NCI-H1092 treated with DMSO at 0.1 percent for 48 hours (cell line): ENCODE measurements around the gene NAV3.

Experiments used
- DNase-seq: peaks from one replicate; lab custom pipeline; 2025; lab: John Stamatoyannopoulos, UW

Gene NAV3

GRCh38 chr12:77980782-77981181 lies 150.1 kb downstream of the NAV3 start:
- DNase-seq: no peak

DNA sequence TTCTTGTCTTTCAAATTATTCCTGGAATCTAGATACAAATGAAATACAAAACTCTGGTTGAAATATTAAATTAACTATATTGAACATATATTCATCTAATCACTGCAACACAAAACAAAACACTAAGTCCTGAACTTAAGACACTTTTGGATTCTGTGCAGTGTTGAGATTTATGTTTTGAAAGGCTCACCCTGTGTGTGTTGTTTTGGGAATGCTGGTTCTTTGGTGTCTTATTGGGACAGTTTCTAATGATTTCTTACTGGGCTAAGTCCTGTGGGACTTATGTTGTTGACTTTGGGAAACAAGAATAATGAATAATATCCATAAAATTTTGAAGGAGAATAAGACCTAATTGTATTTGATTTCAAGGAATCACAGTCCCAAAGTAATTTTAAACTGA lies 153.2 kb downstream of the NAV3 start:
- DNase-seq: no peak

GRCh38 chr12:77992760-77993159 lies 162.1 kb downstream of the NAV3 start:
- DNase-seq: no peak

DNA sequence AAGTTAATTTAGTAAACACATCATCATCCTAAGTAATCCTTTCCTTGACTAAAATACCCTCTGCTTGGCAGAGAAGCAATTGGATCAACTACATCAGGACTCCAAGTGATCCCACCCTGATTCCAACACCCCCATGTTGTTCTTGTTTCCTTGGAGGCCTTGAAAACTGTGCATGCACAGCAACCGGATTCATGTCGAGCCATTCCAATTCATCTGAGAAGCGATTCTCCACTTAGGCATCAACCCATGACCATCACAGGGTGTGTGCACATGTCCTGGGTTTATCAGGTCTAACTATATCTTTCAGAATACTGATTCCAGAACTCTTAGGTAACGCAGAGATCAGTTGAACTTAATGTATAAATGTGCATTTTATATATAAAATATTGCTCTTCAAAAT lies 163.0 kb downstream of the NAV3 start:
- no peak for DNase-seq

DNA sequence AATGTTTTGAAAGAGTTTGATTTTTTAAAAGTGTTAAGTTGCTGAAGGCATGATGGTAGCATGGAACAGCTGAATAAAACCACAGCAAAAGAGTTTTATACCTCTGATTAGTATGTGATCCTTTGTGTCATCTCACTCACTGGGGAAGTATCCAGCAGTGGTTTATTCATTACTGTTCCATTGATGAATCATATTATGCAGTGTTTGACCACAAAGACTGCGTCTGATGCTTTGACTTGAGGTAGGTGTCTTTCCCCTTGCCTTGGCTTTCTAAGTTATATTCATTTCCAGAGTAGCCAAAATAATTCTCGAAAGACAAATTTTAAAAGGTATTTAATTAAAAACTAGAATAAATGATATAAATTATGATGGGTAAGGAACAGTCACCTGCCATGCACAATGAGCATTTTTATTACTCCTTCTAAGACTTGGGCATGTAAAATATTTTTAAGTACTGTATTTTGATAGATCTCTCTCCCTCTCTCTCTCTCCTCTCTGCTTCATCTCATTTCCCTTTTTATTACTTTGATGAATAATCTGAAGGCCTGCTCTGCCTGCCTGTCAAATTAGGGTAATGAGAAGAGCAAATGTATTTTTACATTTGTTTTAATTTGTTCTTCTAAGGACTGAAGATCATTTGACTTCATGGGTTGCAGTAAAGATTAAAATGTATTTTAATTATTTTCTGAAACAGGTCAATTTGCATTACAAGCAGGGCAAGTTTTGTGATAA lies 164.9 kb downstream of the NAV3 start:
- DNase-seq: no peak

DNA sequence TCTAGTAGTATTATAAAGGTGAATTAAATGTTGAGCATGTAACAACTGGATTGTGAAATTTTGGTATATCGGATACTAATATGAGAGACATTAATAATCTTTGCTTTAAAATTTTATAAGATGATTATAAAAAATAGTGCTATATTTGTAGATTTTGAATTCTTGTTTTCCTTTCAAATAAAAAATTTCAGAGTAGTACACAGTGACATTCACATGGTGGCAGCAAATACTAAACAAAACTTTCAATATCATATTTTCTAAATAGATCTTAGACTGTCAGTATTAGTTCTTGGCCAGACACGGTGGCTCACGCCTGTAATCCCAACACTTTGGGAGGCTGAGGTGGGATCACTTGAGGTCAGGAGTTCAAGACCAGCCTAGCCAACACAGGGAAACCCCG lies 166.0 kb downstream of the NAV3 start:
- no peak for DNase-seq

DNA sequence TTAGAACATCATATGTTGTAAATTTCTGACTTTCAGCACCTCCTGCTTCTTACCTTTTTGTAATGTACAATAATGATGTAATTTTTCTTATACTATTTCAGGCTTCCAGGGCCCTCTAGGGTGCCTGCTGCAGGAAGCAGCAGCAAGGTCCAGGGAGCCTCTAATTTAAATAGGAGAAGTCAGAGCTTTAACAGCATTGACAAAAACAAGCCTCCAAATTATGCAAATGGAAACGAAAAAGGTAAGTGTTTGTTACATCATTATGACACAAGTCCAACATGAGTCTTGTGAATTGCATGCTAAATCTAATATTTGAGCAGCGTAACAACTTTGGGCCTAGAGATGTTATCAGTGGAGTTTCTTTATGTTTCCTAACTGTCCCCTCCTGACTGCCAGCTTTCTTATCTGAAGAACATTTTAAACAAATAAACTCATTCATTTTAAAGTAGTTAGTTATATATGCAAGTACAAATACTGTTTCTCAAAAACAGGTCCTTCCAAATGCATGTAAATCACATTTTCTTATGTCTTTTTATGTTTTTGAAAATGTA lies 167.6 kb downstream of the NAV3 start:
- no peak for DNase-seq

DNA sequence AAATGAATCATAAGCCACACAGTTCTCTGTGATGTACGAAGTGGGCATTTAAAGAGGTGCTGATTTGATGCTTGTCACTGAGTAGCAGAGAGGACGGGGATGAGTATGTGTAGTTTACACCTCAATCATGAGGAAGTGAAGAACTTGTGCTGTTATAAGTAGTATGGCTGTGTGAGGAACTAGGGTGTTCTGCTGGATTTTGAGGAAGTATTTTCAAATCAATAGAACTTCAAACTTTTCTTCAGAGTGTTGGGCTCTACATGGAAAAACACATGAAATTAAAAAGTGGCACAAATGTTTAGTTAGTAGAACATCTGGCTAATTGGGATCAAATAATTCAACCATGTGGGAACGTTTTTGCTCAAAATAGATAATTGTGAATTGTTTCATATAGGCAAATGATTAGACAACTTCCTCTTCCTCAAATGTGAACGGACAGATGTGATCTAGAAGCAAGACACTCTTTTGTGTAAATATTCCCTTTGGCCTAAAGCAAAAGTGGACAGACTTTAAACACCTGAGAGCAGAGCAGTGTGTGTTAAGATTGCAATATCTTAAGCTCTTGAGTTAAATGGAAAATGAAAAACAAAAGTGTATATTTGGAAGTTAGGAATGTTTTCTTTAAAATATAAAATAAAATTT lies 168.5 kb downstream of the NAV3 start:
- DNase-seq: no peak

DNA sequence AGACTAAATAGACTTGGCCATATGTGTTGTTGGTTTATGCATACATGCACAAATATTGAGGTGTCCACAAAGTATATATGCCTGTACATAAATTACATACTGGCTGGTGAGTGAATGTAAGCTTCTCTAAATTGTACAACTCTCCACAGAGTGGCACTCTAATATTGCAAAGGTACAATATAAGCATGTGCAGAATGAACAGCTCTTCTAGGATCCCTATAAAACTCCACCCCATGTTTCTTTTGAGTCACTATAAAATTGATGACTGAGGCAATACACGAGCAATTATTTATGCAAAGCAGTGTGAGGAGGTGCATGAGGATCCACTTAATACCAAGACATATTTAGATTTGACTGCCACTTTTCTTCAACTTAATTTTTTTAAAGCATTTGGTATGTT lies 172.2 kb downstream of the NAV3 start:
- DNase-seq: peak; percentile 10

DNA sequence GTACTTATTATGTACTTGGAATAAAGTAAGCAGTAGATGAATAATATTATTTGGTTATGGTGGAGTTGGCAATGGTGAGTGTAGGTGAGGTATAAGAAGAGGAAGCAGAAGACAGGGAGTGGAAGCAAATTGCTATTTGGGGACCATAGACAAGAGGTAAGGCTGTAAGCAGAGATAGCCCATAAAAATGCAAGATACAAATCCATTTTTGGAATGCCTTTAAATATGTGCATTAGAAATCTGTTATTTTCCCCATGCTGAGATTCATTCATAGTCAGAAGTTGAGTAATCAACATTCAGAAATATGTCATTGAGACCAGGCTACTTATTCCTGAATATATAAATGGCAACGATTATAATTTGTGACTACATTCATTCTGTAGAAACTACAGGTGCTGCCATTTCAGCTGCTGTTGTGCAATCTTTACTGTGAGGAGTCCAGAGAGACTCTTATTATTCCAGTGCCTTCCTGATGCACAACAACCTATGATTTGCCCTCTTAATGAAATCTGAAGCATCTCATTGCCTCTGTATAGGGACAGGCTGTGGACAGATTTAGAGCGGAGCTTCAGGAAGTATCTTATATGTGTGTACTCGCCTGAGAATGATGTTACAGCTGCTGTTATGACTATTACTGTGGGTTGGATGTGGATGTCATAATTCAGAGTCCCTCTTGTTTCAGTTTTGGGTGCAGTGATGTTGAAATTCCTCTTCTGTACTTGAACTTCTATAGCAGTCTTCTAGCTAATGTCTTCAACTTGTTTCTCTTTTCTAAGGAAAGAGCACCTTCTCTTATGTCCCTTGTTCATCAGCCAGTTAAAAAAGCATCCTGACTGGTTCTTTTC lies 173.8 kb downstream of the NAV3 start:
- DNase-seq: no peak

GRCh38 chr12:78005094-78005492 lies 174.4 kb downstream of the NAV3 start:
- no peak for DNase-seq

DNA sequence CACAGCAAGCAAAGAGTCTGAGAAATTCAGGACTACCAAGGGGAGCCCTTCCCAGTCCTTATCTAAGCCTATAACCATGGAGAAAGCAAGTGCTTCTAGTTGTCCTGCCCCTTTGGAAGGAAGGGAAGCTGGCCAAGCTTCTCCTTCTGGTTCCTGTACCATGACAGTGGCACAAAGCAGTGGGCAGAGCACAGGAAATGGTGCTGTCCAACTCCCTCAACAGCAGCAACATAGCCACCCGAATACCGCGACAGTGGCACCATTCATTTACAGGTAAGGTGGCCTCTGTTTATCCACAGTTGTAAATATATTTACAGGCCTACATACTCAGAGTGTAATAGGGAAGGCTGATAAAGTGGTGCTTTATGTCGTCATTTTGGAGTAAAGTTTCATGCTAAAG lies 176.5 kb downstream of the NAV3 start:
- no peak for DNase-seq

DNA sequence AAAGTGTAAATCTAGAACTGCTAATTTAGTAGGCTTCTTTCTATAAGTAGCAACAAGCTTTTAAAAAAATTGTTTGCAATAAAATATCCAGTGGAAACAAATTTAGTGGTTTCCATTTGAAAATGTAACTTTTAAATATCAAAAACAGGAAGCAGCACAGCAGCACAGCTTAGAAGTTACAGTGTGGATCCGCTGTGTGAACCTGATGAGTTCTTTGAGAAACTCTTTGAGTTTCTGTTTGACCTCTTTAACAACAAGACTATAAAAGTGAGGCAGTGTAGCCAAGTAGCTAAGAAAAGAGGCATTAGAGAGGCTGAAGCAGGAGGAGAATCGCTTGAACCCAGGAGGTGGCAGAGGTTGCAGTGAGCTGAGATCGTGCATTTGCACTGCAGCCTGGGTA lies 178.3 kb downstream of the NAV3 start:
- DNase-seq: no peak

DNA sequence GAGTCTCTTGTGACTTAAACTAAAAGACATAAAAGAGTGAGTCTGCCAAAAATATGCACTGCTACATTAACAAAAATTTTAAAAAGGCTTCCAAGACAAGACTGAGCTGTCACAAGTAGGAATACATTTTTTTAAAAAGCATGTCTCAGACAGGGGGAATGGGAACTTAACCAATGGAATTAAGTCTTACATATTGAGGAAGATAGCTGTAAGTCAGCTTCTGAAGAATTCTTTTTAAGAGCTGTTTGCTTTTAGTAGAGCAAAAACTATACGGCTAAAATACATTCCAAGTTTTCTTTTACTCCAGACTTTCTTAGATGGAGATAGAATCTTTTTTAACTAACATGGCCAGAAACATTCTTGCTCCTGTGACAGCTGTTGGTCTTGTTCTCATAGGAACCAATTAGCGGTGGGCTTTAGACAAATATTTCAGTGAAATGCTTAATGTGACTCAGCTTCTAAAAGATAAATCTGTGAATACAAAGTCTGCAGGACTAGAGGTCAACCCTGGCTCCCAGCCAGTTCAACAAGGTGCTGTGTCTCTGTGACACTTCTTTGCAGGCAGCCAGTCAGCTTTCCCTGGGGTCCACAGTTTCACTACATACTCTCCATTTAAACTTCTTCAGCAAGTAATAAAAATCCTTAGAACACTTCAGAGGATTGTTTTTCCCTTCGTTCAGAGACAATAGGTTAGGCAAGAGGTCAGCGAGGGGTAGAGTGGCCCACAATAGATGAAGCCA lies 187.6 kb downstream of the NAV3 start:
- no peak for DNase-seq

- DNase-seq: no peak
Measured at GRCh38 chr12:78018939-78019338, 188.2 kb downstream of the NAV3 start.

DNA sequence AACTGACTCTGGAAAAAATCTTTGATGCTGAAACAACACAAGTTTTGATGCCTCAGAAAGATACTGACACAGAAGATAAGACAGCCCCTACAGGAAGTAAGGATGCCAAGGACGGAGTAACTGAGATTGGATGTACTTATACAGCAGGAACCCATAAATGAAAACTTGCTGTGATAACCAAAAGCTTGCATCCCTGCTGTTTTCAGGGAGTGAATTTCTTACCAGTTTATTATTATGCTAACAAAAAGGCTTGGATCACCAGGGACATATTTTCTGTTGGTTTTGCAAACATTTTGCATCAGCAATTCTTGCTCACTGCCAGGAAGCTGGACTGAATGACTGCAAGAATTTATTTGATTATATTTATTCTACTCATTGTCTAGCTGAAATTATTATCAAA lies 197.7 kb downstream of the NAV3 start:
- no peak for DNase-seq

- no peak for DNase-seq
Measured at GRCh38 chr12:78034025-78034424, 203.3 kb downstream of the NAV3 start.

DNA sequence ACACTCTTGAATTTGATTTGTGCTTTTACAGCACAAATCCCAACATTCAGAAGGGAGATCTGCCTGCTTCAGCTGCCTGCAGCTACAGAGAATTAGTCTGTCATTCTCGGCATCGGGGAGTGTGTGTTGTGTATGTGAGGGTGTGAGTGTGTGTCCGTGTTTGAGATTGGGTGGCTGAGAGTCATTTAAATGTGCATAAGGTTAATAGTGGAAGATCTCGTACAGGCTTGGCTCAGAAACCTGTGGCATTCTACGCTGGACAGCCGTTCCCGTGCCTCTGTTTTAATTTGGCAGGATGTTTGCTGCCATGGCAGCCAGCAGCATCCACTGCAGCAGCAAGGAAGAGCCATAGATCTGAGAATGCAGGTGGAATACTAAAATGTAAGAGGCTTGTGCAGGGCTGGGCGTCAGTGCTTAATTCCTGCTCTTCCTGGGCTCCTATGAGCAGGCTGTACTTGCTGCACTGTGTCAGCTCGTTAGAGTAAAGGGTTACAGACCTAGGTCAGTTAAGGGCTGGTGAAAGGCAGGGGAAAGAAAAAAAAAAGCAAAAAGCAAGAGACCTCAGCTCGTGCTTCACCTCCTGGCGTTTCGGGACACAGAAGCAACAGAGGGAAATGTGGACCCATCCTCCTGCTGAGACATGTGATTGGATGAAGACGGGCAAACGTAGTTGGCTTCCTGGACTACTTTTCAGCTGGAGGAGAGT lies 205.4 kb downstream of the NAV3 start:
- peak; percentile 23 for DNase-seq

DNA sequence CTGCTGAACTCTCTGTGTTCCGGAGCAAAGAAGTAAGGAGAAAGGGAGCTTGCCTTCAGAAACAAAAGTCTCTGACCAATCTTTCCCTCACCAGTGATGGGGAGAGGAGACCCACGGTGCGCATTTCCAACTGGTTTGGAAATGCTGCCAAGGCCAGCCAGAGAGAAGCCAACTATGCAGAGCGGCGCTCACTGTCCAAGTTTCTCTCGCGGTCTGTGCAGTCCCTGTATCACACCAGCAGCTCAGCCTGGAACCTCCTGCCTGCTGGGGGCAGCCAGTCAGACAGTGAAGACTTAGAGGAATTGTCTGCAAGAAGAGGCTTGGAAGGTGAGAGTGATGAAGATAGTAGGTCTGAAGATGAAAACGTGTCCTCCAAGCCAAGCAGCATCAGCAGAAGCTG lies 206.2 kb downstream of the NAV3 start:
- no peak for DNase-seq

DNA sequence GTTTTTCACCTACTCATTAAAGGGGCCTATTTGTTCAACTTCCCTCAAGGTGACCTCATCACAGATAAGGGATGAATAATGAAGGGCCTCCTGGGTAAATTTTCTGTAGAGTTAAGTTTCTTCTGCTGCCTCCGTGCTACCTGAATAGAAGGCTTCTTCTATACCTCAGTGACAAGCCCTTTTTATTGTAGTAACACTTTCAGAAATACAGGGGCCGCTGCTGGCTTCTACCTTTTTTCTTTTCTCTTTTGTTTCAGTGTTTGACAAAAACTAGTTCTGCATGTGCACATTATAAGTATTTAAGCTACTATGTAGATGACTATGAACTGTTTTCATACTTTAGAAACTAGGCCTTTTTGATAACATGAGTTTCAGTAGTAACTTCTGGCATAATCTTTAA lies 207.0 kb downstream of the NAV3 start:
- no peak for DNase-seq

DNA sequence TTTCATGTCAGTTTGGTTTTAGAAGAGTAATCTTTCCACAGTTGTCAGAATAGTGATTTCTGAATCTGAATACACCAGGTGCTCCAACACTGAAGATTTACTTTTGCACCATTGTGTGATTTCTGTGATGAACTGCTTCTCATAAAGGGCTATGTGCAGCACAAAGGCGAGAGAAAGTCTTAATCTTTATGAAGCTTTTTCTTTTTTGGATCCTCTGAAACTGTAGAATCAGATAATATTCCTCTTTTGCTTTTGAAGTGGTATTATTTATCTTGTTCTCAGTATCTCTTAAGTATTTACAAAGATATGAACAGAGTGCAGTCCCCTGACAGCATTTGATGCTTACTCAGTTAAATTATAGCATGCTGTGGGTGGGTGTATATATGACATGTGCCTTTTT lies 207.8 kb downstream of the NAV3 start:
- no peak for DNase-seq
